ENCODE results near the gene ACSL1.

DNA sequence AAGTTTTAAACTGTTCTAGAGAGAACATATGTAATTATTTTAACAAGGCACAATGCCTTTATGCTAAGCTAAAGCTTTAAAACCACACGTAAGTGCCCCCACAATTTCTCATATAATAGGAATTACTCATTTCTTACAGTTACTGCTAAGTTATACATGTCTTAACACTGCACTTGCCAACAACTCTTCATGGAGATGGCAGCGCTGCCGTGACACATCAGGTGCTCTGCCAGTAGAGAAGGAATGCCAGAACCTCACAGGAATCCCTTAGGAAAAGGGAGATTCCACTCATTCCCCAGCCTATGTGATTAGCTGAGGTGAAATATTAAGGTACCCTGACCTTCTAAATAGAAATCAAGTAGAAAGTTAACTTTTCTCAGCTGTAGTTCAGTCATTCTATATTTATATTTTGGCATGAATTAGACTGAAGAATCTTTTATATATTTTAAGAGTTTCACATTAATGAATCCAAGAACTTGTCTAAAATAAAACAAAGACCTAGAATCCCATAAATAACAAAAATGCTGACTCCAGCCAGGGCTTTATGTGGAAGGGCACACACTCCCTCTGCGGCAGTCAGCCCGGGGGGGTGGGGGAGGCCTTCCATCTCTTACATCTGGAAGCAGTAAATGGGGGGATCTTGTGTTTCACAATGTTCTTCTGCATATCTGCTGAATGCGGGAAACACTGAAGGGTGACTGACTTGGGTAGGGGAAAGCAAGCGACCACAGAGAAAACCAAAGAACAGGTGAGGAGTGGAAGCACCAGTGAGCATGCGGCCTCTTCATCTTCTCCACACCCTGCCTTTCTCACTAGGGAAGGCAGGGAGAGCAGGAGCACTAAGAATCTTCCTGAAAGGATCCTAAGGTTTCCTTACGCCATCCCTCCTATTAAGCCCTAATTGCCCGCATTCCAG, 23.7 kb downstream of the ACSL1 start:
- TF ChIP-seq EZH2 (IDR thresholded peaks at IDR 0.05; ENCODE audit: borderline replicate concordance) = no peak
- TF ChIP-seq, protein P1, sequence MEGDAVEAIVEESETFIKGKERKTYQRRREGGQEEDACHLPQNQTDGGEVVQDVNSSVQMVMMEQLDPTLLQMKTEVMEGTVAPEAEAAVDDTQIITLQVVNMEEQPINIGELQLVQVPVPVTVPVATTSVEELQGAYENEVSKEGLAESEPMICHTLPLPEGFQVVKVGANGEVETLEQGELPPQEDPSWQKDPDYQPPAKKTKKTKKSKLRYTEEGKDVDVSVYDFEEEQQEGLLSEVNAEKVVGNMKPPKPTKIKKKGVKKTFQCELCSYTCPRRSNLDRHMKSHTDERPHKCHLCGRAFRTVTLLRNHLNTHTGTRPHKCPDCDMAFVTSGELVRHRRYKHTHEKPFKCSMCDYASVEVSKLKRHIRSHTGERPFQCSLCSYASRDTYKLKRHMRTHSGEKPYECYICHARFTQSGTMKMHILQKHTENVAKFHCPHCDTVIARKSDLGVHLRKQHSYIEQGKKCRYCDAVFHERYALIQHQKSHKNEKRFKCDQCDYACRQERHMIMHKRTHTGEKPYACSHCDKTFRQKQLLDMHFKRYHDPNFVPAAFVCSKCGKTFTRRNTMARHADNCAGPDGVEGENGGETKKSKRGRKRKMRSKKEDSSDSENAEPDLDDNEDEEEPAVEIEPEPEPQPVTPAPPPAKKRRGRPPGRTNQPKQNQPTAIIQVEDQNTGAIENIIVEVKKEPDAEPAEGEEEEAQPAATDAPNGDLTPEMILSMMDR (IDR thresholded peaks at IDR 0.05; ENCODE audit: poor library complexity) = no peak
- TF ChIP-seq EZH2phosphoT487 (IDR thresholded peaks at IDR 0.05; ENCODE audit: low read depth, severe bottlenecking, unreplicated experiment) = no peak

Measured in hepatocyte (in vitro differentiated cells).